GM18907 (cell line): Measurements from ENCODE around the gene GALNT18.

Experiments
- ATAC-seq: cut with Tn5 transposase; IDR thresholded peaks from one replicate; pipeline ENCODE4 v1.9.1; 2021; ENCODE audit warnings: mild to moderate bottlenecking, moderate library complexity; ENCODE audit not compliant: unreplicated experiment

The GALNT18 gene

GRCh38 chr11:11284481-11284880 is 337.3 kb downstream of the GALNT18 start:
- no peak for ATAC-seq

GRCh38 chr11:11281626-11282025 is 340.2 kb downstream of the GALNT18 start:
- ATAC-seq, result no peak

GRCh38 chr11:11280826-11281225 is 341.0 kb downstream of the GALNT18 start:
- ATAC-seq, result no peak

GRCh38 chr11:11279956-11280689 is 341.7 kb downstream of the GALNT18 start:
- ATAC-seq, result no peak

GRCh38 chr11:11272254-11272653 is 349.6 kb downstream of the GALNT18 start:
- no peak for ATAC-seq

GRCh38 chr11:11270236-11270775 is 351.5 kb downstream of the GALNT18 start:
- no peak for ATAC-seq

GRCh38 chr11:11268706-11269105 is 353.1 kb downstream of the GALNT18 start:
- ATAC-seq, result no peak

- ATAC-seq, result no peak
Measured at GRCh38 chr11:11268119-11268518, 353.7 kb downstream of the GALNT18 start.

- no peak for ATAC-seq
Measured at GRCh38 chr11:11267312-11267711, 354.5 kb downstream of the GALNT18 start.

- no peak for ATAC-seq
Measured at GRCh38 chr11:11265994-11266606, 355.7 kb downstream of the GALNT18 start.

GRCh38 chr11:11265320-11265719 is 356.5 kb downstream of the GALNT18 start:
- no peak for ATAC-seq

GRCh38 chr11:11263238-11264005 is 358.4 kb downstream of the GALNT18 start:
- ATAC-seq, result no peak

GRCh38 chr11:11262171-11262920 is 359.5 kb downstream of the GALNT18 start:
- no peak for ATAC-seq

- no peak for ATAC-seq
Measured at GRCh38 chr11:11261629-11262028, 360.2 kb downstream of the GALNT18 start.

GRCh38 chr11:11260903-11261302 is 360.9 kb downstream of the GALNT18 start:
- ATAC-seq, result no peak

GRCh38 chr11:11253995-11254394 is 367.8 kb downstream of the GALNT18 start:
- ATAC-seq, result no peak

- ATAC-seq, result no peak
Measured at GRCh38 chr11:11253497-11253896, 368.3 kb downstream of the GALNT18 start.

GRCh38 chr11:11252403-11252802 is 369.4 kb downstream of the GALNT18 start:
- no peak for ATAC-seq

GRCh38 chr11:11251394-11251970 is 370.3 kb downstream of the GALNT18 start:
- ATAC-seq, result no peak

- no peak for ATAC-seq
Measured at GRCh38 chr11:11250470-11250869, 371.3 kb downstream of the GALNT18 start.
